Epithelial cell of esophagus (primary cell): ENCODE data around the gene DPP6.

ENCODE experiments used
- DNase-seq: peaks from one replicate; pipeline ENCODE4 v3.0.0; 2010; ENCODE audit warnings: low read depth
- H3K4me3 ChIP-seq: 2 replicates; pipeline ENCODE4 v1.5.1; 2011; ENCODE audit warnings: mild to moderate bottlenecking, low read length, control low read depth
- CTCF ChIP-seq: IDR thresholded peaks from 2 replicates; pipeline ENCODE4 v1.5.1; 2011; ENCODE audit warnings: low read depth, mild to moderate bottlenecking, low read length, control low read depth, inconsistent platforms; ENCODE audit not compliant: insufficient read depth; ENCODE audit errors: missing control alignments

Gene DPP6

GRCh38 chr7:154688952-154689351 lies 636.8 kb downstream of the DPP6 start:
- no peak for DNase-seq
- no peak for TF ChIP-seq CTCF
- H3K4me3 ChIP-seq, result no peak overlapping the region

GRCh38 chr7:154690411-154690810 lies 638.2 kb downstream of the DPP6 start:
- H3K4me3 ChIP-seq, result no peak overlapping the region
- DNase-seq, result no peak
- TF ChIP-seq CTCF, result no peak

GRCh38 chr7:154693661-154694060 lies 641.5 kb downstream of the DPP6 start:
- no peak for TF ChIP-seq CTCF
- no peak overlapping the region for H3K4me3 ChIP-seq
- no peak for DNase-seq

GRCh38 chr7:154695836-154696235 lies 643.6 kb downstream of the DPP6 start:
- no peak overlapping the region for H3K4me3 ChIP-seq
- no peak for TF ChIP-seq CTCF
- no peak for DNase-seq

- no peak for TF ChIP-seq CTCF
- H3K4me3 ChIP-seq, result no peak overlapping the region
- no peak for DNase-seq
Observed at GRCh38 chr7:154696556-154696955, 644.4 kb downstream of the DPP6 start.

- no peak for DNase-seq
- no peak overlapping the region for H3K4me3 ChIP-seq
- TF ChIP-seq CTCF, result no peak
Observed at GRCh38 chr7:154698726-154699291, 646.6 kb downstream of the DPP6 start.

- TF ChIP-seq CTCF, result no peak
Observed at GRCh38 chr7:154699417-154699816, 647.2 kb downstream of the DPP6 start.

More at GRCh38 chr7:154699417-154699816, 647.2 kb downstream of the DPP6 start:
- H3K4me3 ChIP-seq, result no peak overlapping the region
- DNase-seq, result no peak
